Endothelial cell of hepatic sinusoid (primary cell): Measurements from ENCODE around the gene MAP1LC3B.

ENCODE experiments used
- in situ Hi-C: cut with HindIII; loops from 2 replicates; pipeline ENCODE4 v1.10.0; 2017; ENCODE audit warnings: low sequenced_read_pairs

Gene MAP1LC3B

GRCh38 chr16:87425941-87426340 lies 33.8 kb downstream of the MAP1LC3B start:
- in situ Hi-C loops, result no loop called here

DNA sequence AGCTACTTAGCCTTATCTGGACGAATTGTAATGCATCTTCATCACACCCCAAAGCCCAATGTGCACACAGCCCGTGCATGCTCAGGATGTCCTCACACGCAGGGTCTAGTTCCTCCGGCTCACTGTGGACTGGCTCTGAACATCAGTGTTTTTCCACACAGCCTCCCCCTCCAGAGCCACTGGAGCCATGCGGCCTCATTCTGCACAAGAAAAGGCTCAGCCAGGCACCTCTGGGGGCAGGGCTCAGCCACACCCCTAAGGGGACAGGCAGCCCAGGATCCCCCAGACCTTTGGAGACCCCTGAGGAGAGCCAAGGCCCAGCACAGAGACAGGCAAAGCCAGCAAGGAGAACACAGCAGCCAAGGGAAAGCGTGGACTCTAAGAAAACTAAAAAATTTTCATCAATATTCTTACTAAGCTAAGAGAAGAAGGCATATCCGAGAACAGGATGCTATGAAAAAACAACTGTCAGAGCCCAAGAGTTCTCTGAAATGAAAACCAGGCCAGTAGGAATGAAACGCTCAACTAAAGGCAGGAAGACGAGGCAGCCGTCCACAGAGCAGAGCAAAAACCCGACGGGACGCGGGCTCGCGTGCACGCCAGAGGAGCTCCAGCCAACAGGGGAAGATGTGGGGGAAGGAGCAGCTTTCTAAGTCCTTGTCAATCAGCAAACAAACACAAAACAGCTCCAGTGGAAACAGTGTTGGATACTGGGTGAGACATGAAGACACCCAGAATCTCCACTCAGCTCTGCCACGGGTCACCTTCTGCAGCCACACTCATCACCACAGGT lies 34.5 kb downstream of the MAP1LC3B start:
- in situ Hi-C loops, result no loop called here

DNA sequence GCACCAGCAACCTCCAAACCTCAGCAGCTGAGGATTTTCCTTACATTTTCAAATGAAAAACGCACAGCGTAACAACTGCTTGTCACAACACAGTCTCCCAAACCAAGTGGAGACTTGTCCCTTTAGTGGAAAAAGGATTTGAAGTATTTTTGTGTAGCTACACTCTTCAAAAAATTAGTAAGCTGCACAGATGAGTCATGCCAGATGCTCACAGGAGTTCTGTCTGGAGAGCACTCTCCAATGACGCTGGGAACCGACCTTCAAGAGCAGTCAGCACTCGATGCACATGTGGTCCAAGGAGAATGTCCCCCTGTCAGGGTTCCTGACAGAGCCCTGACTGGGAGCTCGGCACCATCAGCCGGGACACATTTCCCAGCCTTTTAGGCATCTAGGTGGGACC lies 39.8 kb downstream of the MAP1LC3B start:
- in situ Hi-C loops, result no loop called here

DNA sequence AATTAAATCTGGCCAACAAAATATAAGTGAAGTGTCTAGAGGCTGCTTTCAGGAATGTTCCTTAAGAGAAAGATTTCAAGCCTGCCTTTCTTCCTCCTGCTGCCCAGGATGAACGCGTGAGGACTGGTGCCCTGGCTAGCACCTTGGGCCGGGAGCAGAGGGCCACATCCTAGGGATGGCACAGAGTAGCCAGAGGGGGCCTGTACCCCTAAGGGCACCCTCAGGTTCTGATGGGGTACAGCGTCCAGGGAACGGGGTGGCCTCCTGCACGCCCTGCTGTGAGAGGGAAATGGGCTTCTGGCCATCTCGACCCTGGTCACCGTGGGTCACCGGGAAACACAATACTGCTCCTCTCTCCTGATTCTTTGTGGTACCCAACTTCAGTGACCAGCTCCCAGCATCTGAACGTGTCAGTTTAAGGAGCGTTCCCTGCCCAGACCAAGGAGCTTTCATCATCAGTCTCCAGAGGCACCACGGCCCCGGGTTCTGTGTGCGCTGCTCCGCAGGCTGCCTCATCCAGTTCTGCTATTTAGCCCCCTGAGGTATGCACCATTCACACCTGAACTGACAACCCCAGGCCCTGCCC lies 40.3 kb downstream of the MAP1LC3B start:
- in situ Hi-C loops, result no loop called here

DNA sequence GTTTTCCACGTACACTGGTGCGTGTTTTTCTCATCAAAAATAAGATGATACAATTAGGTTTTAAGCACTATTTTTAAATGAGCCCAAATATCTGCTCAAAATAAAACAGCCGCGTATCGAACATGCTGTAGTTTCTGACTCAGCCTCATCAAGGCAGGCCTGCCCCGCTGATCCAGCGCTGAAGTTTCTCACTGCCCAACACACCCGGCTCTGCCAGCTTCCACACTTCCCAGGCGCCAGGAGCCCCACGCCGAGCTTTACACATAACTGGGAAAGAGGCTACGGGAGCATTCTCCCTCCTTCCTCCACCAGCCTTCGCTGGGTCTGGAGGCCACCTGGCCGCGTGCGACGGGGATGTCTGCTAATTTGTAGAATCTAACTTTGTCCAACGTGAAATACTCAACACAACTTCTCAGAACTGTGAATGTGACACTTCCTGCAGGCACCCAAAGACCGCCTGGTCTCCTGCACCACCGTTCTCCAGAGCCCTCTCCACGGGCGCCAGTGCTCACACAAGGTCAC lies 42.1 kb downstream of the MAP1LC3B start:
- in situ Hi-C loops, result no loop called here

- in situ Hi-C loops, result no loop called here
Measured at GRCh38 chr16:87435372-87436224, 43.5 kb downstream of the MAP1LC3B start.

- in situ Hi-C loops, result no loop called here
Measured at GRCh38 chr16:87436225-87437172, 44.4 kb downstream of the MAP1LC3B start.

DNA sequence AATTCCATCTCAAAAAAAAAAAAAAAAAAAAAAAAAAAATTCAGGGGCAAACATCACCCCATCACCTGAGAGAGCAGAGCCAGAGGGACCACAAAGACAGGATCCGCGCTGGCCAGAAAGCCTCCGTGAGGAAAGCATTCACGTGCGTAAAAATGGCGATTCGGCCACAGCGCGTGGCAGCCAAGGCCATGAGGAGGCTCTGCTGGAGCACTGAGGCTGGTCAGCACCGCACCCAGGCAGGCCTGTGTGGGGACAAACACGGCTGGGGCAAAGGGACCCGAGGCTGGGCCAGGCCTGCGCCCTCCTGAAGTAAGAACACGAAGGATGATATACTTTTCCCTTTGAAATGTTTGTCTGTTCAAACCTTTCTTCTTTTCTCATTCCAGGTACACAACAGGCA lies 45.2 kb downstream of the MAP1LC3B start:
- in situ Hi-C loops, result no loop called here

- in situ Hi-C loops, result no loop called here
Measured at GRCh38 chr16:87437911-87438610, 45.9 kb downstream of the MAP1LC3B start.

DNA sequence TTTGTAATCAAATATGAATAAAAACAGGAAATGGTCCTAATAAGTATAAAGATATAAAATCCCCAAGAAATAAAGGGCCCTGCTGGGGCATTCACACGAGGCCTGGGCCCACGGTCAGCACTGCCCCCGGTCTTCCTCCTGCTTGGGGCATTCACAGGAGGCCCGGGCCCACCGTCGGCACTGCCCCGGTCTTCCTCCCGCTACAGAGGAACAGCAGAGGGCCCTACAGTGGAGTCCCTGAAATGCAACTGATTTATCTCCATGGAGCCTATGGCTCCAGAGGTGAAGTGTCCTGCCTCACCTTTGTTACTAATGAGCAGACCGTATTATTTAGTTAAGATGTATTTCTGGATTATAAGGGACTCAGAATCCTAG lies 46.5 kb downstream of the MAP1LC3B start:
- in situ Hi-C loops, result no loop called here

DNA sequence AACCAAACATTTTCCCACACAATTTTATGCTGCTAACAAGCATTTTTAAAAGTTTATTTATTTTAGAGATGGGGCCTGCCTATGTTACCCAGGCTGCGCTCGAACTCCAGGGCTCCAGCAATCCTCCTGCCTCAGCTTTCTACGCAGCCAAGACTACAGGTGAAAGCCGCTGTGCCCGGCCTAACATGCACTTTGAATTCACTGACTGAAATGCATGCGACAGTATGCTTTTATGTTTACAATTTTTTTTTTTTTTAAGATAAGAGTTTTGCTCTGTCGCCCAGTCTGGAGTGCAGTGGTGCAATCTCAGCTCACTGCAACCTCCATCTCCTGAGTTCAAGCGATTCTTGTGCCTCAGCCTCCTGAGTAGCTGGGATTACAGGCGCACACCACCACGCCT lies 47.8 kb downstream of the MAP1LC3B start:
- in situ Hi-C loops, result no loop called here

GRCh38 chr16:87441886-87442580 lies 49.9 kb downstream of the MAP1LC3B start:
- in situ Hi-C loops, result no loop called here

GRCh38 chr16:87442581-87442966 lies 50.4 kb downstream of the MAP1LC3B start:
- in situ Hi-C loops, result no loop called here

GRCh38 chr16:87443016-87443415 lies 50.9 kb downstream of the MAP1LC3B start:
- in situ Hi-C loops, result no loop called here

DNA sequence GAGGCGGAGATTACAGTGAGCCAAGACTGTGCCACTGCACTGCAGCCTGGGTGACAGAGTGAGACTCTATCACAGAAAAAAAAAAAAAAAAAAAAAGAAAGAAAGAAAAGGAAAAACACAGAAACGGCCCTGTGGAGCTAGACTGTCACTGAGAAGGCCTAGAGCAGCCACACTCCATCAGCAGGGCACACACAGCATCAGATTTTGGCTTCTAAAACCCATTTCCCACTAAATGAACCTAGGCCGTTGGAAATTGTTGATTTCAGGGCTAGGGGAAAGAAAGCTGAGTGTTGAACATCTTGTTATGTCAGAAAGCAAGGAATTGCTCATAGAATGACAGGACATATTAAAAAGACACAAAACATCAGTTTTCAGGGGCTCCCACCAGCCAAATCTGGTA lies 51.8 kb downstream of the MAP1LC3B start:
- in situ Hi-C loops, result no loop called here

- in situ Hi-C loops, result no loop called here
Measured at GRCh38 chr16:87445486-87445885, 53.4 kb downstream of the MAP1LC3B start.

- in situ Hi-C loops, result no loop called here
Measured at GRCh38 chr16:87446479-87446878, 54.3 kb downstream of the MAP1LC3B start.

DNA sequence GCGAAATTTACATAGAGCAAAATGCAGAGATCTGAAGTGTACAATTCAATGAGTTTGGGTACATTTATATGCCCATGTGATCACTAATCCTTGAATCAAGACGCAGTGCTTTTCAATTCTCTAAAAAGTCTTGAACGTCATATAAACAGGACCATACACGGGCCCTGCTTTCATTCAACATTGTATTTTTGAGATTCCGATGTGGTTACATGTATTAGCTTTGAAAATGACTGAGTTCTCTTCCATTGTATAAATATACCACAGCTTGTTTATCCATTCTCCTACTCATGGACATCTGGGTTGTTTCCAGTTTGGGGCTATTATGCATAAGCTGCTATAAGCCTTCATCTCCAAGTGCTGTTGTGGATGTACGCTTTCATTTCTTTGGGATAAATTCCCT lies 55.2 kb downstream of the MAP1LC3B start:
- in situ Hi-C loops, result no loop called here

GRCh38 chr16:87448866-87449265 lies 56.7 kb downstream of the MAP1LC3B start:
- in situ Hi-C loops, result no loop called here
